ENCODE data around the gene NBPF11.
"Not testable (repeated sequence)": the region's sequence is repeated elsewhere in the genome, so short reads cannot be mapped to it uniquely, and the experiment has no call there.

- TF ChIP-seq YY1 (IDR thresholded peaks at IDR 0.05; ENCODE audit: low read depth, low read length); CTCF (IDR thresholded peaks at IDR 0.05; ENCODE audit: control extremely low read depth in 1 of 3, insufficient read depth in 1 of 3, low read depth in 1 of 3, low read length in 3 of 3); MAFK (IDR thresholded peaks at IDR 0.05; ENCODE audit: low read depth, low read length); PHF8 (conservative IDR thresholded peaks at IDR 0.05; ENCODE audit: low read depth, low read length); POLR2A (IDR thresholded peaks at IDR 0.05; ENCODE audit: control extremely low read depth in 1 of 2, low read depth in 2 of 2, low read length in 2 of 2); USF2 (IDR thresholded peaks at IDR 0.05; ENCODE audit: low read length); BCL11A (IDR thresholded peaks at IDR 0.05; ENCODE audit: low read depth in 2 of 2, low read length in 2 of 2); EZH2 (IDR thresholded peaks at IDR 0.05; ENCODE audit: low read depth, low read length, severe bottlenecking); MAX (IDR thresholded peaks at IDR 0.05); SIRT6 (IDR thresholded peaks at IDR 0.05; ENCODE audit: low read length); CEBPB (IDR thresholded peaks at IDR 0.05; ENCODE audit: low read depth, low read length): not testable (repeated sequence)
Observed at GRCh38 chr1:148086196-148086595, 65.9 kb downstream of the NBPF11 start.

Measured in H1 (cell line).